WERI-Rb-1 (cell line): ENCODE results near the gene CTR9.

Experiments used
- DNase-seq: peaks from one replicate; pipeline ENCODE4 v3.0.0-alpha.2; 2020
- H3K27ac ChIP-seq: fragments of 250-450 bp; sonication (Bioruptor Pico); 2 replicates; pipeline ENCODE4 v1.5.1; 2020; ENCODE audit warnings: mild to moderate bottlenecking, moderate library complexity
- H3K27me3 ChIP-seq: fragments of 250-450 bp; sonication (Bioruptor Pico); 2 replicates; pipeline ENCODE4 v1.5.1; 2021; ENCODE audit warnings: mild to moderate bottlenecking, low read depth, moderate library complexity; ENCODE audit not compliant: insufficient read depth, severe bottlenecking
- H3K36me3 ChIP-seq: fragments of 250-450 bp; sonication (Bioruptor Pico); 2 replicates; pipeline ENCODE4 v1.5.1; 2020; ENCODE audit warnings: mild to moderate bottlenecking, moderate library complexity
- H3K4me3 ChIP-seq: 2 replicates; pipeline ENCODE4 v1.5.1; 2011; ENCODE audit warnings: low read depth, mild to moderate bottlenecking, control low read depth, low read length
- H3K9me3 ChIP-seq: fragments of 250-450 bp; sonication (Bioruptor Pico); 2 replicates; pipeline ENCODE4 v1.5.1; 2021; ENCODE audit warnings: mild to moderate bottlenecking, moderate library complexity; ENCODE audit not compliant: severe bottlenecking
- TF ChIP-seq, protein P1 (sequence below): IDR thresholded peaks from 2 replicates; pipeline ENCODE4 v1.5.1; 2011; ENCODE audit warnings: low read depth, mild to moderate bottlenecking, control low read depth, inconsistent platforms, low read length

The CTR9 gene

DNA sequence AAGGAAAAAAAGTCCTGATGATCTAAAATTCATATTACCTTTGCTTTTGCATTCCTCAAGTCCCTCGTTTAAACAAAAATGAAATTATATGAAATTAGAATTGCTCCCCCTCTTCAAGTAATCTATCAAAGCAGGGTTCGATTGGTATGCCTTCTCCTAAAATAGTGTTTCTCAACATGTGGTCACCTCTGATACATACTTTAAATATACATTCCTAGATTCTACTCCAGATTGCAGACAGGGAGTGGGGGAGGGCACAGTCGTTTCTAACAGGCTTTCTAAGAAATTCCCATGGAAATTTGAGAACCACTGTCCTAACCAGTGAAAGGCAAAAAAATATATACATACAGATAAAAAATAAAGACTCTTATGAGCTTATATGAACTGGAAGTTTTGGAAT lies 34.9 kb upstream of the CTR9 start:
- Histone ChIP-seq H3K9me3 (peaks cover 5% of the 10 kb centered on the region), H3K36me3 (no peaks in the 10 kb centered on the region), H3K27ac (no peak overlapping the region), H3K27me3 (no peaks in the 10 kb centered on the region), H3K4me3 (no peak overlapping the region)
- no peak for DNase-seq
- TF ChIP-seq, protein P1, sequence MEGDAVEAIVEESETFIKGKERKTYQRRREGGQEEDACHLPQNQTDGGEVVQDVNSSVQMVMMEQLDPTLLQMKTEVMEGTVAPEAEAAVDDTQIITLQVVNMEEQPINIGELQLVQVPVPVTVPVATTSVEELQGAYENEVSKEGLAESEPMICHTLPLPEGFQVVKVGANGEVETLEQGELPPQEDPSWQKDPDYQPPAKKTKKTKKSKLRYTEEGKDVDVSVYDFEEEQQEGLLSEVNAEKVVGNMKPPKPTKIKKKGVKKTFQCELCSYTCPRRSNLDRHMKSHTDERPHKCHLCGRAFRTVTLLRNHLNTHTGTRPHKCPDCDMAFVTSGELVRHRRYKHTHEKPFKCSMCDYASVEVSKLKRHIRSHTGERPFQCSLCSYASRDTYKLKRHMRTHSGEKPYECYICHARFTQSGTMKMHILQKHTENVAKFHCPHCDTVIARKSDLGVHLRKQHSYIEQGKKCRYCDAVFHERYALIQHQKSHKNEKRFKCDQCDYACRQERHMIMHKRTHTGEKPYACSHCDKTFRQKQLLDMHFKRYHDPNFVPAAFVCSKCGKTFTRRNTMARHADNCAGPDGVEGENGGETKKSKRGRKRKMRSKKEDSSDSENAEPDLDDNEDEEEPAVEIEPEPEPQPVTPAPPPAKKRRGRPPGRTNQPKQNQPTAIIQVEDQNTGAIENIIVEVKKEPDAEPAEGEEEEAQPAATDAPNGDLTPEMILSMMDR = no peak

DNA sequence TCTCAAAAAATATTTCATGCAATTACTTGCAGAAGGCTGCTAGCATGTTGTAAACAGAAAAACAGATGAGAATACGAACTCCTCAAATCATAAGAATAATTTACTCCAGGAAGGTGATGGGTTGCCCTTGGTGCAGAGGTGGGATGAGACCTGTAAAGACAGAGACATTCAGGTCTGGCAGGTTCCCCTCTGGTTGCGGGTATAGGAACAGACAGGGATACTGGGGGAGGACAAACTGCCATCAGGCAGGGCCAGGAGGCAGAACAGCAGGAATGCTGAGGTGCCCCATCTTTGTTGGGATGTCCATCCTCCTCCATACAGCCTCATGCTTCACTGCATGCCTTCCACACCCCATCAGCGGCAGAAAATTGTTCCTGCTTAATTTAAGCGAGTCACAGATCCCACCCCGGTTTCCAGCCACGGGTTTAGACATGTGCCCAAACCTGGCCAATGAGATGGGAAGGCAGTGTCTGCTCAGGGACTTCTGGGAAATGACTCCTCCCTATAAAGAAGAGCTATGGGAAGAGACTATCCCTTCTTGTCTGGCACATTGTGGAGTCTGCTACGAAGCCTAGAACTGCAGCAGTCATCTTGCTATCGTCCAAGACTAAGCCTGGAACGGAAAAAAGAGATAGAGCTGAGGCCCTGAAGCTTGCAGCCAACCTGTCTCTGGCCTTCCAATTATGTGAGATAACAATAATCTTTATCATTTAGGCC lies 34.3 kb upstream of the CTR9 start:
- H3K36me3 ChIP-seq = no peaks in the 10 kb centered on the region
- no peaks in the 10 kb centered on the region for H3K27me3 ChIP-seq
- peaks cover 5% of the 10 kb centered on the region for H3K9me3 ChIP-seq
- DNase-seq = no peak
- H3K4me3 ChIP-seq = no peak overlapping the region
- TF ChIP-seq, protein P1 = no peak
- H3K27ac ChIP-seq = no peak overlapping the region

DNA sequence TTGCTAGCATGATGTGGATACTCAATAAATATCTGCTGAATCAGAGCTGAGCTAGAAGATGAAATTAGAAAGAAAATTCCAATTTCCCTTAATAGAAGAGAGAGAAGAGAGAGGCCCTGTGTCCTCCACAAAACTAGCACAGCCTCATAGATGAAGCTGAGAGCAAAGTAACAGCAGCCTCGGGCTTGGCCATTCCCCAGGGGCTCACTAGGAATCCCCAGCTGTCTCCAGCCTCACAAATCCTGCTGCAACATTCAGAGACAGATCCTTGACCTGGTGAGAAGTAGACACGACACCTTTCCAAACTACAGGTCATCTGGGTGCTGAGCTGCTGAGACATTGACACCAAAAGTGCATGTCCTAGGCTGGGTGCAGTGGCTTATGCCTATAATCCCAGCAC lies 31.4 kb upstream of the CTR9 start:
- no peaks in the 10 kb centered on the region for H3K36me3 ChIP-seq
- no peak overlapping the region for H3K4me3 ChIP-seq
- DNase-seq = no peak
- H3K27me3 ChIP-seq = no peaks in the 10 kb centered on the region
- H3K27ac ChIP-seq = no peak overlapping the region
- H3K9me3 ChIP-seq = peaks cover 5% of the 10 kb centered on the region
- TF ChIP-seq, protein P1 = no peak

DNA sequence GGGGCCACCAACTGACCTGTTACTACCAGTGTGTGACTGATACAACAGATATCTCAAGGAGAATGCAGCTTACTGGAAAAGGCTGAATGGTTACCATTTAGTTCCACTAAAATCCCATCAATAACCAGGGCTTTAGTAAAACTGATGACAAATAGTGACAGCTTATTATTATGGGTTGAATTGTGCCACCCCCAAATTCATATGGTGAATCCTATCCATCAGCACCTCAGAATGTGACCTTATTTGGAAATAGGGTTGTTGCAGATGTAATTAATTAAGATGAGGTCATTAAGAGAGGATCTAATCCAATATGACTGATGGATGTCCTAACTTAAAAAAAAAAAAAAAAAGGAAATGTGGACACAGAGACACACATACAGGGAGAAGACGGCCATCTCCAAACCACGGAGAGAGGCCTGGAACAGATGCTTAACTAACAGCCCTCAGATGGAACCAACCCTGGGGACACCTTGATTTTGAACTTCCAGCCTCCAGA lies 30.1 kb upstream of the CTR9 start:
- Histone ChIP-seq H3K27me3 (no peaks in the 10 kb centered on the region), H3K36me3 (no peaks in the 10 kb centered on the region), H3K9me3 (peaks cover 5% of the 10 kb centered on the region), H3K27ac (no peak overlapping the region), H3K4me3 (no peak overlapping the region)
- TF ChIP-seq, protein P1 = no peak
- no peak for DNase-seq

DNA sequence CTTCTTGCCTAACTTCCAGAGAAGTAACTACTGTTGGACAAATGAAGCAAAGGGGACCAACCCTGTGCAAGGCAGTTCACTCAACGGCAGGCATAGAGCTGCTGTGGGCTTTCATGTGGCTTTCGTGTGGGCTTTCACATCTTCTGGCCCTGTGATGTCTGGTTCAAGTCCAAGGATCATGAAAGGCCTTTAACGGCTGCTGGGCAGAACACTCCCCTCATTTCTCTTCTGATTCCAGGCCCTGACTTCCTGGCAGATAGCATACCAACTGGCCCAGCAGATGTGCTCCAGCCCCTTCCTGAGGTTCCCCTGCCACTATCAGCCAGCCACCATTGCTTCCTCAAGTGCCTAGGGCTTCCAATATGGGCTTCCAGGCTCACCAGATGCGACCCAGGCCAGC lies 28.7 kb upstream of the CTR9 start:
- no peaks in the 10 kb centered on the region for H3K36me3 ChIP-seq
- peaks cover 5% of the 10 kb centered on the region for H3K9me3 ChIP-seq
- no peak overlapping the region for H3K4me3 ChIP-seq
- DNase-seq = no peak
- H3K27ac ChIP-seq = no peak overlapping the region
- TF ChIP-seq, protein P1 = no peak
- no peaks in the 10 kb centered on the region for H3K27me3 ChIP-seq
